GM23338 (cell line): ENCODE measurements around the gene SHCBP1L.

Experiments used
- CREB1 ChIP-seq: fragments of 250-450 bp; sonication (Bioruptor Pico); IDR thresholded peaks from 2 replicates; pipeline ENCODE4 v1.5.0; 2020; ENCODE audit warnings: low read depth, mild to moderate bottlenecking, moderate library complexity
- EZH2 ChIP-seq: fragments of 200-600 bp; sonication (generic); IDR thresholded peaks from one replicate; pipeline ENCODE4 v1.8.0; 2017; ENCODE audit warnings: antibody characterized with exemption, mild to moderate bottlenecking, low read depth; ENCODE audit not compliant: unreplicated experiment
- TF ChIP-seq, protein P1 (sequence below), 2 experiments: fragments of 200-600 bp in 1 of 2; sonication (generic) in 1 of 2; conservative IDR thresholded peaks; 2 replicates each; pipeline versions ENCODE4 v1.5.1 to v1.6.1; 2016 to 2017; ENCODE audit warnings: antibody characterized with exemption in 2 of 2, low read depth in 2 of 2, mild to moderate bottlenecking in 2 of 2, moderate library complexity in 1 of 2
- TF ChIP-seq, protein P2 (sequence below): IDR thresholded peaks from one replicate; pipeline ENCODE4 v1.6.1; 2018; ENCODE audit warnings: antibody characterized with exemption; ENCODE audit not compliant: unreplicated experiment

DNA sequence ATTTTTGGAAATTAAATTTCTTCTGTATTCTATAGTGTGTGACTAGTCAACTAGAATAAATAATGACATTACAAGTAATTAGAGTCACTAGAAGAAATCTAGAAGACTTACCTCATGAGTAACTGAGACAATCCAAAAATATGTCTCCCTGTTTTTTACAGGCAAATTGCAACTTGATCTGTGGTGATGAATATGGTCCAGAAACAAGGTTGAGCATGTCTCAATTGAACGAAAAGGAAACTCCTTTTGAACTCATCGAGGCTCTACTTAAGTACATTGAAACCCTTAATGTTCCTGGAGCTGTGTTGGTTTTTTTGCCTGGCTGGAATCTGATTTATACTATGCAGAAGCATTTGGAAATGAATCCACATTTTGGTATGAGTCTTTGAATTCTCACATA is 77.1 kb downstream of the SHCBP1L start:
- TF ChIP-seq, protein P1, sequence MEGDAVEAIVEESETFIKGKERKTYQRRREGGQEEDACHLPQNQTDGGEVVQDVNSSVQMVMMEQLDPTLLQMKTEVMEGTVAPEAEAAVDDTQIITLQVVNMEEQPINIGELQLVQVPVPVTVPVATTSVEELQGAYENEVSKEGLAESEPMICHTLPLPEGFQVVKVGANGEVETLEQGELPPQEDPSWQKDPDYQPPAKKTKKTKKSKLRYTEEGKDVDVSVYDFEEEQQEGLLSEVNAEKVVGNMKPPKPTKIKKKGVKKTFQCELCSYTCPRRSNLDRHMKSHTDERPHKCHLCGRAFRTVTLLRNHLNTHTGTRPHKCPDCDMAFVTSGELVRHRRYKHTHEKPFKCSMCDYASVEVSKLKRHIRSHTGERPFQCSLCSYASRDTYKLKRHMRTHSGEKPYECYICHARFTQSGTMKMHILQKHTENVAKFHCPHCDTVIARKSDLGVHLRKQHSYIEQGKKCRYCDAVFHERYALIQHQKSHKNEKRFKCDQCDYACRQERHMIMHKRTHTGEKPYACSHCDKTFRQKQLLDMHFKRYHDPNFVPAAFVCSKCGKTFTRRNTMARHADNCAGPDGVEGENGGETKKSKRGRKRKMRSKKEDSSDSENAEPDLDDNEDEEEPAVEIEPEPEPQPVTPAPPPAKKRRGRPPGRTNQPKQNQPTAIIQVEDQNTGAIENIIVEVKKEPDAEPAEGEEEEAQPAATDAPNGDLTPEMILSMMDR (conservative IDR thresholded peaks at IDR 0.05; ENCODE audit: low read depth in 2 of 2): no peak
- no peak for TF ChIP-seq EZH2
- no peak for TF ChIP-seq CREB1
- TF ChIP-seq, protein P2, sequence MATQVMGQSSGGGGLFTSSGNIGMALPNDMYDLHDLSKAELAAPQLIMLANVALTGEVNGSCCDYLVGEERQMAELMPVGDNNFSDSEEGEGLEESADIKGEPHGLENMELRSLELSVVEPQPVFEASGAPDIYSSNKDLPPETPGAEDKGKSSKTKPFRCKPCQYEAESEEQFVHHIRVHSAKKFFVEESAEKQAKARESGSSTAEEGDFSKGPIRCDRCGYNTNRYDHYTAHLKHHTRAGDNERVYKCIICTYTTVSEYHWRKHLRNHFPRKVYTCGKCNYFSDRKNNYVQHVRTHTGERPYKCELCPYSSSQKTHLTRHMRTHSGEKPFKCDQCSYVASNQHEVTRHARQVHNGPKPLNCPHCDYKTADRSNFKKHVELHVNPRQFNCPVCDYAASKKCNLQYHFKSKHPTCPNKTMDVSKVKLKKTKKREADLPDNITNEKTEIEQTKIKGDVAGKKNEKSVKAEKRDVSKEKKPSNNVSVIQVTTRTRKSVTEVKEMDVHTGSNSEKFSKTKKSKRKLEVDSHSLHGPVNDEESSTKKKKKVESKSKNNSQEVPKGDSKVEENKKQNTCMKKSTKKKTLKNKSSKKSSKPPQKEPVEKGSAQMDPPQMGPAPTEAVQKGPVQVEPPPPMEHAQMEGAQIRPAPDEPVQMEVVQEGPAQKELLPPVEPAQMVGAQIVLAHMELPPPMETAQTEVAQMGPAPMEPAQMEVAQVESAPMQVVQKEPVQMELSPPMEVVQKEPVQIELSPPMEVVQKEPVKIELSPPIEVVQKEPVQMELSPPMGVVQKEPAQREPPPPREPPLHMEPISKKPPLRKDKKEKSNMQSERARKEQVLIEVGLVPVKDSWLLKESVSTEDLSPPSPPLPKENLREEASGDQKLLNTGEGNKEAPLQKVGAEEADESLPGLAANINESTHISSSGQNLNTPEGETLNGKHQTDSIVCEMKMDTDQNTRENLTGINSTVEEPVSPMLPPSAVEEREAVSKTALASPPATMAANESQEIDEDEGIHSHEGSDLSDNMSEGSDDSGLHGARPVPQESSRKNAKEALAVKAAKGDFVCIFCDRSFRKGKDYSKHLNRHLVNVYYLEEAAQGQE: no peak
